Upper lobe of right lung (tissue), 1 donor: ENCODE data around the gene EOGT. TPM values are rescaled to one million over a fixed set of nuclear protein-coding genes. Genes with fewer than 3 reads are reported as not detected.

Source experiments
- ATAC-seq: fragments of 200-7000 bp; cut with Tn5 transposase; one replicate; pipeline ENCODE4 v1.9.1; 2020; ENCODE audit warnings: mild to moderate bottlenecking, moderate library complexity
- DNase-seq: peaks from one replicate; pipeline ENCODE4 v3.0.0-alpha.2; 2020
- H3K27ac ChIP-seq: fragments of 200-600 bp; one replicate; pipeline ENCODE4 v1.8.0; 2022
- H3K27me3 ChIP-seq: fragments of 200-600 bp; one replicate; pipeline ENCODE4 v1.8.0; 2022; ENCODE audit warnings: mild to moderate bottlenecking
- H3K36me3 ChIP-seq: fragments of 200-600 bp; one replicate; pipeline ENCODE4 v1.8.0; 2022
- H3K4me1 ChIP-seq: fragments of 200-600 bp; one replicate; pipeline ENCODE4 v1.8.0; 2022
- H3K4me3 ChIP-seq: fragments of 200-600 bp; one replicate; pipeline ENCODE4 v1.8.0; 2022; ENCODE audit warnings: mild to moderate bottlenecking
- H3K9me3 ChIP-seq: fragments of 200-600 bp; one replicate; pipeline ENCODE4 v1.8.0; 2022
- CTCF ChIP-seq: fragments of 200-600 bp; IDR thresholded peaks from one replicate; pipeline ENCODE4 v1.8.0; 2022; ENCODE audit warnings: antibody characterized with exemption
- intact Hi-C: fragments of 100-400 bp; cut with DNase I; formaldehyde crosslinking; loops from one replicate; pipeline ENCODE4 v1.11.0; 2022
- total RNA-seq: library from RNA; stranded (reverse); fragmentation: NEBNext Ultra II Directional; extraction: Animal tissue kit (Norgen Biotek cat#: 25700); gene quantifications from one replicate; pipeline ENCODE4 v1.2.1, GENCODE V29; 2021
- donor health status: DM: no; HTN: yes; CAD: no; lungs with severe emphysema.

The EOGT gene
- total RNA-seq, 1 donor from 2014 or later, result 36.4 TPM

DNA sequence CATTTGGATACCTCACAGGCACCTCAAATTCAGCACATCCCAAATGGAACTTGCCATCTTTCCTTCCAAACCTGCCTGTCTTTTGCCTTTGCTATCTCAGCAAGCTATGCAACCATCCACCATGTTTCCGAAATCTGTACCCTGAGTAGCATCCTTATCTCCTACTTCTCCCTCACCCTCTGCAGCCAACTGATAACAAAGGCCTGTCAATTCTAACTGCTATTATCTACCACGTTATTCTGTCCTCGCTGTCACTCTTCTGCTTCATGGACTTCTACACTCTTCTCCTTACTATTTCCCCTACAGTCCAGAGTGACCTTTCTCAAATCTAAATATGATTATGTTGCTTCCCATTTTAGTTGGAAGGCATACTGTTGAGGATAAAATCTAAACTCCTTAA lies 55.6 kb downstream of the EOGT start:
- DNase-seq, result no peak
- Histone ChIP-seq H3K4me1 (no peaks in the 10 kb centered on the region), H3K27me3 (no peaks in the 10 kb centered on the region), H3K27ac (no peak overlapping the region), H3K36me3 (no peaks in the 10 kb centered on the region), H3K9me3 (no peaks in the 10 kb centered on the region), H3K4me3 (no peak overlapping the region)
- TF ChIP-seq CTCF, result no peak
- ATAC-seq, result no peak
- intact Hi-C loops, result no loop called here

DNA sequence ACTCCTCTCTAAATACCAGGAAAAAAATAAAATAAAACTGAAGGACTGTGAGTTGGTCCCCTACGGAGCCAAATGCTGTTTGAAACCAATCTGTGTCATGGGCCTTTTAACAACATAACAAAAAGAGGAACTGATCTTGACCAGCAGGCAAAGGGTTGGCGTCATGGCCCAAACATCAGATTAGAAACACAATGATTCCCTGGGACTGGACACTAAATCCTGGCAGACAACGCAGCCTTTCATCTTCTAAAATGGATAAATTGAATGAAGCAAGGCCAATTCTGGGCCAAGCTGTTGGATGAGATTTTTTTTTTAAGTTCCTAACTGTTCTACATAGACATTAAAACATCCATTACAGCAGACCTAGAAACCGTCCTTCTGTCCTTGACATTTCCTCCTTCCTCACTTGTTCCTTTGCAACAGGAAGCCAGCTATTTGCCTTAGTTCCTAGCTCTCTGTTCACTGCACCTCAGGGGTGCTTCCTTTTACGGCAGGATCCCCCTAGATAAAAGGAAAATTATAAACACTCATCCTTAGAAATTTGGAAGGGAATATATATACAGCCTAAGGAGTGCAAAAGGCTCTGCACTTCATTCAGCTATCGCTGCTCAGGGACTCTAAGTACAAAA lies 59.6 kb downstream of the EOGT start:
- DNase-seq (no peak), ATAC-seq (no peak)
- Histone ChIP-seq H3K9me3 (no peaks in the 10 kb centered on the region), H3K27me3 (no peaks in the 10 kb centered on the region), H3K4me1 (no peaks in the 10 kb centered on the region), H3K36me3 (no peaks in the 10 kb centered on the region), H3K4me3 (no peak overlapping the region), H3K27ac (no peak overlapping the region)
- intact Hi-C loops, result no loop called here
- TF ChIP-seq CTCF, result no peak

DNA sequence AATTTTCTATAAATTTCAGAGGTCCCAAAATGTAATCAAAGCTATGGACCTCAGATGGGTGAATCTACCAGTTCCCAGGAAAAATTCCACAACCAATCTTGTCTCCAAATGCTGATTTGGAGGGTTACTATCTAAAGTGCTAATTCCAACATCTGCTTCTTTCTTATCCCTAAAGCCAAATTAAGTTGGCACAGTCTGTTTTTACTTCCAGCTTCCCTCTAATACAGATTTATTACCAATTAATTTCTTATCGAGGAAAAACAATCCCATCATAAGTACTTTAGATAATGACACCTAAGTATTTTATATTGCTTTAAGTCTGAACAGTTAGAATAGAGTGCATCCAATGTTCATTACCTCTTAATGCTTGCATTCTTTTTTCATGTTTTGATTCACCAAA lies 68.3 kb downstream of the EOGT start:
- no peaks in the 10 kb centered on the region for H3K36me3 ChIP-seq
- intact Hi-C loops, result no loop called here

DNA sequence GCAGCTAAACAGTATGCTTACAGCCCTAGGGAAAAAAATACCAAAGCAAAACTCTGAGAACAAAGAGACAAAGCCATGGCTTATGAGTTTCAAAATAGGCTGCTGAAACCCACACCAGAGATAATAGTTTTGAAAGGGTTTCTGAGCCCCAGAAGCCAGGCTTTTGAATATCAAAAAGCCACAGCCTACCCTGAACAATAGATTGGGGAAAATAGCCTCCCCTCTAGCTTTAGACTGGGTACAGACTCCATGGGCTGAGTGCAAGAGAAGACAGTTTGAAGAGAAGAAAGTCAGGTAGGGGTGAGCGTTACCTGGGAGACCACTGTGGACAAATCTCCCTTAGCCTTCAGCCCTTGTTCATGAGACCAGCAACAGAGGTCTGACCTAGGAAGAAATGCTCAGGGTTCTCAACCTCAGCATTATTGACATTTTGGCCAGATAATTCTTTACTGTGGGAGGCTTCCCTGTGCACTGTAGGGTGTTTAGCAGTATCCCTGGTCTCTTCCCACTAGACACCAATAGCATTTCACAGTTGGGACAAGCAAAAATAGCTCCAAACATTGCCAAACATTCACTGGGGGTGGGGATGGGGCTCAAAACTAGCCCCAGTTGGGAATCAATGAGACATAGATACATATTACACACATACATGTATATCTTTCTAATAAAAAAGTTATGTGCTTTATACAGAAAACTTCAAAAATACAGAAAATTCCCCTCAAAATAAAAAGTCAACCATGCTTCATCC lies 69.6 kb downstream of the EOGT start:
- no peak for ATAC-seq
- no peak for DNase-seq
- no peaks in the 10 kb centered on the region for H3K36me3 ChIP-seq
- H3K27me3 ChIP-seq, result peaks cover 8% of the 10 kb centered on the region
- TF ChIP-seq CTCF, result no peak
- intact Hi-C loops, result no loop called here
- no peaks in the 10 kb centered on the region for H3K4me1 ChIP-seq
- no peak overlapping the region for H3K27ac ChIP-seq
- H3K9me3 ChIP-seq, result no peaks in the 10 kb centered on the region
- no peak overlapping the region for H3K4me3 ChIP-seq

More for the DNA sequence above, 68.3 kb downstream of the EOGT start:
- Histone ChIP-seq H3K9me3 (no peaks in the 10 kb centered on the region), H3K27me3 (peaks cover 8% of the 10 kb centered on the region), H3K27ac (no peak overlapping the region), H3K4me3 (no peak overlapping the region), H3K4me1 (no peaks in the 10 kb centered on the region)
- no peak for TF ChIP-seq CTCF
- DNase-seq, result no peak
- ATAC-seq, result no peak

GRCh38 chr3:68941055-68941454 lies 72.4 kb downstream of the EOGT start:
- ATAC-seq, result no peak
- Histone ChIP-seq H3K27ac (no peak overlapping the region), H3K36me3 (no peaks in the 10 kb centered on the region), H3K4me3 (no peak overlapping the region), H3K4me1 (no peaks in the 10 kb centered on the region), H3K9me3 (no peaks in the 10 kb centered on the region), H3K27me3 (peaks cover 17% of the 10 kb centered on the region)
- intact Hi-C loops, result no loop called here
- DNase-seq, result no peak
- TF ChIP-seq CTCF, result no peak
